Keratinocyte (primary cell): ENCODE data around the gene FBXO41. TPM values are rescaled to one million over a fixed set of nuclear protein-coding genes. Genes with fewer than 3 reads are reported as not detected.

Experiments used
- DNase-seq: peaks from one replicate; pipeline ENCODE4 v3.0.0-alpha.2; 2011; ENCODE audit warnings: low read depth, missing footprints, low spot score
- FAIRE-seq: peaks from 2 replicates; lab custom pipeline; 2011; peaks lifted over from hg19 to GRCh38; lab: Jason Lieb, UNC
- H2AFZ ChIP-seq: 2 replicates; pipeline ENCODE4 v1.6.0; 2012; ENCODE audit warnings: low read length, control low read depth, inconsistent platforms; ENCODE audit not compliant: control insufficient read depth
- H3K27ac ChIP-seq: 2 replicates; pipeline ENCODE4 v1.5.1; 2011; ENCODE audit warnings: low read length; ENCODE audit not compliant: control insufficient read depth, insufficient read depth
- H3K27me3 ChIP-seq: 3 replicates; pipeline ENCODE4 v1.6.0; 2011; ENCODE audit warnings: low read length; ENCODE audit not compliant: control insufficient read depth, insufficient read depth; ENCODE audit errors: extremely low read depth
- H3K36me3 ChIP-seq, 2 experiments: 2 replicates in 1 of 2; 3 replicates in 1 of 2; pipeline ENCODE4 v1.5.1; 2011; ENCODE audit warnings: low read length in 2 of 2, mild to moderate bottlenecking in 1 of 2; ENCODE audit not compliant: control insufficient read depth in 2 of 2, insufficient read depth in 2 of 2; ENCODE audit errors: extremely low read depth in 1 of 2
- H3K4me1 ChIP-seq: 3 replicates; pipeline ENCODE4 v1.5.1; 2011; ENCODE audit warnings: low read length; ENCODE audit not compliant: control insufficient read depth, insufficient read depth; ENCODE audit errors: extremely low read depth
- H3K4me2 ChIP-seq: 3 replicates; pipeline ENCODE4 v1.6.0; 2011; ENCODE audit warnings: low read depth, low read length; ENCODE audit not compliant: control insufficient read depth, insufficient read depth; ENCODE audit errors: extremely low read depth
- H3K4me3 ChIP-seq, 3 experiments: fragments of 200-600 bp in 1 of 3; sonication (generic) in 1 of 3; 2 replicates in 2 of 3; 3 replicates in 1 of 3; pipeline ENCODE4 v1.5.1; 2011 to 2016; ENCODE audit warnings: low read length in 3 of 3, mild to moderate bottlenecking in 3 of 3, control low read depth in 2 of 3, inconsistent platforms in 1 of 3, low read depth in 1 of 3, mixed read lengths in 1 of 3, mixed run types in 1 of 3, moderate library complexity in 1 of 3; ENCODE audit not compliant: control insufficient read depth in 2 of 3, insufficient read depth in 2 of 3; ENCODE audit errors: extremely low read depth in 1 of 3
- H3K79me2 ChIP-seq: 2 replicates; pipeline ENCODE4 v1.6.0; 2012; ENCODE audit warnings: low read length; ENCODE audit not compliant: control insufficient read depth, insufficient read depth
- H3K9ac ChIP-seq: 3 replicates; pipeline ENCODE4 v1.6.0; 2011; ENCODE audit warnings: low read length; ENCODE audit not compliant: control insufficient read depth, insufficient read depth; ENCODE audit errors: extremely low read depth
- H3K9me1 ChIP-seq: 3 replicates; pipeline ENCODE4 v1.6.0; 2011; ENCODE audit warnings: low read length; ENCODE audit not compliant: control insufficient read depth, insufficient read depth; ENCODE audit errors: extremely low read depth
- H3K9me3 ChIP-seq: 2 replicates; pipeline ENCODE4 v1.5.1; 2012; ENCODE audit warnings: low read depth, low read length; ENCODE audit not compliant: control insufficient read depth
- H4K20me1 ChIP-seq: 3 replicates; pipeline ENCODE4 v1.6.0; 2011; ENCODE audit warnings: low read length; ENCODE audit not compliant: control insufficient read depth, insufficient read depth; ENCODE audit errors: extremely low read depth
- CTCF ChIP-seq, 3 experiments: IDR thresholded peaks in 1 of 3; conservative IDR thresholded peaks in 1 of 3; optimal IDR thresholded peaks in 1 of 3; 2 replicates in 2 of 3; 3 replicates in 1 of 3; pipeline versions ENCODE3 to v1.5.1; 2011; ENCODE audit warnings: low read length in 3 of 3, mild to moderate bottlenecking in 3 of 3, moderate library complexity in 2 of 3, control low read depth in 1 of 3, inconsistent platforms in 1 of 3; ENCODE audit not compliant: insufficient read depth in 2 of 3; ENCODE audit errors: extremely low read depth in 1 of 3
- EZH2 ChIP-seq: IDR thresholded peaks from one replicate; pipeline ENCODE4 v1.6.1; 2012; ENCODE audit warnings: inconsistent platforms, mild to moderate bottlenecking, low read length, moderate library complexity
- dilution Hi-C: fragments of 300-500 bp; cut with MboI; formaldehyde crosslinking; loops from one replicate; pipeline ENCODE4 v1.7.0; 2020; ENCODE audit warnings: low sequenced_read_pairs; ENCODE audit not compliant: extremely low pct_ligation_motif_present
- polyA plus RNA-seq, 5 experiments: library from polyadenylated mRNA; depleted of rRNA in 3 of 5; stranded (reverse) in 3 of 5; stranded (forward) in 1 of 5; unstranded in 1 of 5; fragments of >200 nt; gene quantifications; 1 replicate in 1 of 5; 2 replicates in 3 of 5; 3 replicates in 1 of 5; pipeline versions ENCODE4 v1.2.1 to v1.2.3, GENCODE V29; 2011 to 2012; ENCODE audit warnings: missing spikeins in 2 of 5, low read depth in 1 of 5, low replicate concordance in 1 of 5

The FBXO41 gene
- polyA plus RNA-seq, 1 donor (not counting 4 experiments of a cell fraction or from before 2014, with no cell fraction given), result 4.1 TPM

GRCh38 chr2:73214120-73215035 is 69.9 kb downstream of the FBXO41 start, which contains the start of gene SMYD5:
TSS of gene SMYD5 (plus strand) at chr2:73214245. CDS start at chr2:73214267, 22 bp downstream.
- no peak for FAIRE-seq
- peaks cover 18% of the 10 kb centered on the region for H3K4me1 ChIP-seq
- dilution Hi-C loops, result no loop called here
- H3K27ac ChIP-seq, result peak within 1 kb of the TSS; percentile 70
- H3K9me3 ChIP-seq, result no peaks in the 10 kb centered on the region
- H3K4me2 ChIP-seq, result peak within 1 kb of the TSS; percentile 93
- H4K20me1 ChIP-seq, result no peaks in the 10 kb centered on the region
- peak within 1 kb of the TSS; percentile 86 to 88 (median 88) for H3K4me3 ChIP-seq
- no peaks in the 10 kb centered on the region for H3K27me3 ChIP-seq
- H3K79me2 ChIP-seq, result peaks cover 39% of the 10 kb centered on the region
- H3K9ac ChIP-seq, result peak within 1 kb of the TSS; percentile 90
- no peak for DNase-seq
- TF ChIP-seq EZH2 (no peak), CTCF (optimal IDR thresholded peaks at IDR 0.05 in 1 of 3, IDR thresholded peaks at IDR 0.05 in 1 of 3, conservative IDR thresholded peaks at IDR 0.05 in 1 of 3; ENCODE audit: extremely low read depth in 1 of 3, insufficient read depth in 2 of 3, low read length in 3 of 3) (no peak)
- H3K9me1 ChIP-seq, result peaks cover 2% of the 10 kb centered on the region
- peaks cover 0 to 5% of the 10 kb centered on the region in 2 experiments for H3K36me3 ChIP-seq
- peak within 1 kb of the TSS; percentile 78 for H2AFZ ChIP-seq

GRCh38 chr2:73212448-73213176 is 71.7 kb downstream of the FBXO41 start:
- Histone ChIP-seq H2AFZ (no peak overlapping the region), H3K9ac (no peak overlapping the region), H3K36me3 (no peaks in the 10 kb centered on the region), H4K20me1 (no peaks in the 10 kb centered on the region), H3K4me2 (no peak overlapping the region), H3K4me1 (peaks cover 16% of the 10 kb centered on the region), H3K27me3 (no peaks in the 10 kb centered on the region), H3K27ac (no peak overlapping the region), H3K79me2 (peaks cover 27% of the 10 kb centered on the region), H3K4me3 (no peak overlapping the region), H3K9me1 (peaks cover 2% of the 10 kb centered on the region), H3K9me3 (no peaks in the 10 kb centered on the region)
- no peak for DNase-seq
- peak; percentile 20 for FAIRE-seq
- TF ChIP-seq EZH2 (no peak), CTCF (optimal IDR thresholded peaks at IDR 0.05 in 1 of 3, IDR thresholded peaks at IDR 0.05 in 1 of 3, conservative IDR thresholded peaks at IDR 0.05 in 1 of 3; ENCODE audit: extremely low read depth in 1 of 3, insufficient read depth in 2 of 3, low read length in 3 of 3) (peak; percentile 92 to 98 (median 97))
- dilution Hi-C loops, result no loop called here
